ENCODE data around the gene OPN4.
A peak's percentile ranks its signal among the peaks of the same experiment; 100 is the strongest.

OPN4 gene

DNA sequence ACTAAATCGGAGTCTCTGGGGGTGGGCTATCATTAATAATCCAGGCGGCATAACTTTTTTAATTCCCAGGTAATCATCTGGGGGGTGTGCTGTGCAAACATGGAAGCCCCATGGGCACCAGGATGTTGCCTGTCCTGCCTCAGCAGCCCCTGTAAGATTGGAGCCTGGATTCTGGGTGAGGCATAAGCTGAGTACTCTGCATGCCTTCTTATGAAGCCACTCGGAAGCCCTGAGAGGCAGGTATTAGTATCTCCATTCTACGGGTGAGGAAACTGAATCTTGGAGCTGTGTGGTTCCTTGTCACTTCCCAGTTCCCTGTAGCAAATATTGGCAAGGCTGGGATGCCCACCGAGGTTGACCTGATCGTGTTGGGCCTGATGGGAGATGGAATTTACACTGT is 7.4 kb upstream of the OPN4 start:
- no peak for DNase-seq (ENCODE audit: low read depth)
- H3K4me3 ChIP-seq (ENCODE audit: low read depth, low read length) = no peak overlapping the region
- TF ChIP-seq CTCF (conservative IDR thresholded peaks at IDR 0.05; ENCODE audit: low read depth, low read length) = no peak

DNA sequence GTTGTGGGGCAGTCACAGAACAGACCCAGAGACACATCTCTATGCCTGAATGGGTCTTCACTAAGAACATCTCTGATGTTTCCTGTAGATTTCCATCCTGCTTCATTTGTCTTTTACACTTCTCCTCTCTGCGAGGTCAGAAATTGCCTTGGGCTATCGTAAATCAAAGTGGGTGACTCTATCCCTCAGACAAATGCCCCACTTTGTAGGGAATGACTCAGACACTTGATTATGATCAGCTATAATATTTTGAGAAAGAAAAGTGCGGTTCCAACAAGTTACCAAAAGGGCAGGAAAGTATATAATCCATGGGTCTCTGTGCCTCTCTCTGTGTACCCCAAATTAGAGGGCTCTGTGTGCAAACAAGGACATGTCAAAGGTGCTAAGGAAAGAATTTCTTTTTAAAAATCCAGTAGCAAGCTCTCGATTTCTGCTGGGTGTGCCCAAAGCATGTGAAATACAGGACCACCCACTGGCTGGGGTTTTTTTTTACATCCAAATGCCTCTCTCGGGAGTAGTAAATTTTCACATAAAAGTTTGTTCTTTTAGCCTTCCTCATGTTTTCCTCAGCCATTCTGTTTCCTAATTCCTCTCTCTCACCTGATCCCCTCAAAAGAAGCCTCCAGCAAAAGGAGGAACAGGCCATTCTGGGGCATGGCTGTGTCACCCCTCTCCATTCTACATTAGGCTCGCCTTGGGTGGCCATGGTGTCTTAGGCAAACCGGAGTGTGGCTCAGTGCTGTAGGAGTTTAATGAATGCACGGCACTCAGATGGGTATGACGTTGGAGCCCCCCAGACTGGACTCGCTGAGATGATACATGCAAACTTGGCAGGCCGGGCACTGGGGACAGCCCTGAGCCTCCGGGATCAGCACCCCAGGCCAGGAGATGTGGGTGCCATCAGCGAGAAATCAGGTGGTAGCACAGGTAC is 6.3 kb upstream of the OPN4 start:
- H3K4me3 ChIP-seq (ENCODE audit: low read depth, low read length) = no peak overlapping the region
- TF ChIP-seq CTCF (conservative IDR thresholded peaks at IDR 0.05; ENCODE audit: low read depth, low read length) = no peak
- no peak for DNase-seq (ENCODE audit: low read depth)

DNA sequence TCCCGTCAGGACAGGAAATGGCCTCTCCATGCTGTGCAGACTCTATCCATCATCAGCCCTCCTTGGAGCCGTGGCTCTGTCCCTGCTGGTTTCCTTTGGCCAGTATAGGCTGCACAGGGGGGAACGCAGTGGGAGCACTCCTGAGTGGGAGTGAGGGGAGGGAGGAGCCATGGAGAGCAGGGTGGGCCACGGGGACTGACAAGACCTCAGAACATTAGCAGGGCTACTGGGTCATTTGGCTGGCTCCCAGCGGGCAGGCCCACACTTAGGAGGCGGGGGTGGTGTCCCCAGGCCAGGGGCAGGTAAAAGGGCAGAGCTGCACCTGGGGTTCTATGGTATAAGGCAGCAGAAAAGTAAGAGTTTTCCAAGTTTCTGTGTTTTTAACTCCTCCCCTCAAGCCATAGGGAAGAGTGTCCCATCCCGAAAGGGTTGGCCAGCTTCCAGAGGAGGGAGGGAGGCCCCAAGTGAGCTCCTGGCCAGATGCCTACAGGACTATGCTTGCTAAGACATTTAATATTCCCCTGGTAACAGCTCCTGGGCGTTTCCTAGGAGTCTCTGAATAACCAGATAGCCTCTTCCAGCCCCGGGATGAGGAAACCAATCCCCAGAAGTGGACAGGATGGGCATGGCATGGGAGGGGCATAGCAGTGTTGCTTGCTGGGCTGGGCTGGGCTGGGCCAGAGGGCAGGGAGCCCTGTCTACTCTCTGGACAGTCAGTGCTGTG is 5.5 kb upstream of the OPN4 start:
- no peak for TF ChIP-seq CTCF (conservative IDR thresholded peaks at IDR 0.05; ENCODE audit: low read depth, low read length)
- peak; percentile 51 for DNase-seq (ENCODE audit: low read depth)
- no peak overlapping the region for H3K4me3 ChIP-seq (ENCODE audit: low read depth, low read length)

DNA sequence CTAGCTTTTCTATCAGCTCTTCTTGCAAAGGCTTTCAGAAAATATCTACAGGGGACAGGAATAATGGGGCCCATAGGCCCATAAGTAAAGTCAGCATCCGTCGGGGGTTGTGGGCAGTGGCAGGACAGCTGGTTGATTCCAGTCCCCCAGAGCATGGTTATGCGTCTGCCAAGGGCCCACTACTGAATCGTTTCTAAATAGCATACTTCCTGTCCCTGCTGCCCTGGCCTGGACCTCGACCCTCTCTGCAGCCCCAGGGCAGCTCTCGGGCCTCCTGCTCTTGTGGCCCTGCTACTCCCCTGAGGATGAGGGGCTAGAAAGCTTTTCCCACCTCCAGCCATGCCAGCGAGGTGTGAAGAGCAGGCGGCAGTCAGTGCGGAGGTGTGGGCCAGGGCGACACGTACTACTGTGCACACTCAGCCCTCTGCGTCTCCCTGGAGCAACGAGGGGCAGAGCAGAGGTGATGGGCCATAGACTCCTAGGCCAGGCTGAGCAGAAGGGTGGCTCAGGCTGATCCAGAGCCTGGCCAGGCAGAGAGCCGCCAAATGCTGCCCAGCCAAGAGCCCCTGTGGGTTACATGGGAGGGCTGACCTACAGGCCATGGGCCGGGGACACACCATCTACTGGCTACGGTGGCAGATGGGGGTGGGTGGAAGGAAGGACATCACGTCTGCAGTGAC is 4.7 kb upstream of the OPN4 start:
- no peak for DNase-seq (ENCODE audit: low read depth)
- H3K4me3 ChIP-seq (ENCODE audit: low read depth, low read length) = no peak overlapping the region
- TF ChIP-seq CTCF (conservative IDR thresholded peaks at IDR 0.05; ENCODE audit: low read depth, low read length) = no peak

GRCh38 chr10:86650151-86650550 is 4.2 kb upstream of the OPN4 start:
- no peak overlapping the region for H3K4me3 ChIP-seq (ENCODE audit: low read depth, low read length)
- DNase-seq (ENCODE audit: low read depth) = no peak
- no peak for TF ChIP-seq CTCF (conservative IDR thresholded peaks at IDR 0.05; ENCODE audit: low read depth, low read length)

DNA sequence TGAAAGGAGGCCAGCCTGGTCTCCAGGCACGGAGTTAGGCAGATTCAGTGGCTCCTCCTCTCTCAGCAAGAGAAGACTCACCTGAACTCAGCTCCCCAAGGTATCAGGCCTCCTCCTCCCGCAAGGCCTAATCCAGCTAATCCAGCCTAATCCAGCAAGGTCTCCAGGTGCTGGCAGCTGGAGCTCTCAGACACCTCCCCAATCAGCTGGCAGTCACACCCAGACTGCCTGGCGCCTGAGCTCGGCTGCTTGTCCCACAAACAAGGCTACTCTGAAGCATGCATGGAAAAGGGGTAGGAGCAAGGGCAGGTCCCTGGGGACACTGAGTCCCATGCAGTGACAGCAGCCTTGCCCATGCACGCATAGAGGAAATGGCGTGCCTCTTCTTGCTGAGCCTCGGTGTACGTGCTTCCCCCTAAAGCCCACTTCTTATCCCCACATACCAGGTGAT is 3.3 kb upstream of the OPN4 start:
- no peak for TF ChIP-seq CTCF (conservative IDR thresholded peaks at IDR 0.05; ENCODE audit: low read depth, low read length)
- no peak for DNase-seq (ENCODE audit: low read depth)

More for the DNA sequence above, 3.3 kb upstream of the OPN4 start:
- no peak overlapping the region for H3K4me3 ChIP-seq (ENCODE audit: low read depth, low read length)
